Stimulated activated CD8-positive, alpha-beta memory T cell treated with anti-CD3 and anti-CD28 coated beads, Interleukin-12 subunit alpha, Interleukin-12 subunit beta, amount 100 ng/mL, for 4 hours (primary cell): ENCODE measurements around the gene SIGMAR1.

Experiments
- DNase-seq: peaks from one replicate; pipeline ENCODE4 v3.0.0-alpha.2; 2020; ENCODE audit warnings: low read depth

The SIGMAR1 gene

GRCh38 chr9:34637356-34638137, at the start of gene SIGMAR1:
TSS of gene SIGMAR1 (minus strand) at chr9:34637787. CDS start at chr9:34637697, 90 bp downstream.
- DNase-seq, result peak; percentile 90

GRCh38 chr9:34686732-34687131, 49.1 kb upstream of the SIGMAR1 start:
- no peak for DNase-seq

GRCh38 chr9:34686231-34686630, 48.6 kb upstream of the SIGMAR1 start:
- no peak for DNase-seq

GRCh38 chr9:34685591-34685990, 48.0 kb upstream of the SIGMAR1 start:
- no peak for DNase-seq

GRCh38 chr9:34684816-34685215, 47.2 kb upstream of the SIGMAR1 start:
- DNase-seq, result no peak

- DNase-seq, result no peak
Observed at GRCh38 chr9:34684145-34684544, 46.6 kb upstream of the SIGMAR1 start.

GRCh38 chr9:34675869-34676268, 38.3 kb upstream of the SIGMAR1 start:
- no peak for DNase-seq

GRCh38 chr9:34675048-34675714, 37.6 kb upstream of the SIGMAR1 start:
- no peak for DNase-seq

- no peak for DNase-seq
Observed at GRCh38 chr9:34674440-34674839, 36.9 kb upstream of the SIGMAR1 start.

- no peak for DNase-seq
Observed at GRCh38 chr9:34671307-34671706, 33.7 kb upstream of the SIGMAR1 start.

GRCh38 chr9:34669809-34670562, 32.4 kb upstream of the SIGMAR1 start:
- DNase-seq, result no peak

GRCh38 chr9:34665381-34666250, 28.0 kb upstream of the SIGMAR1 start:
- DNase-seq, result peak; percentile 76

GRCh38 chr9:34665067-34665380, 27.4 kb upstream of the SIGMAR1 start:
- DNase-seq, result no peak

- peak; percentile 13 for DNase-seq
Observed at GRCh38 chr9:34664281-34665066, 26.9 kb upstream of the SIGMAR1 start.

- DNase-seq, result no peak
Observed at GRCh38 chr9:34663303-34663605, 25.7 kb upstream of the SIGMAR1 start.

GRCh38 chr9:34662526-34663302, 25.1 kb upstream of the SIGMAR1 start, which contains the start of gene CCL27:
TSS of gene CCL27 (minus strand) at chr9:34662657. CDS start at chr9:34662633, 24 bp downstream.
- DNase-seq, result no peak

- no peak for DNase-seq
Observed at GRCh38 chr9:34659592-34660253, 22.1 kb upstream of the SIGMAR1 start.

GRCh38 chr9:34658461-34658860, 20.9 kb upstream of the SIGMAR1 start:
- no peak for DNase-seq

GRCh38 chr9:34656992-34657391, 19.4 kb upstream of the SIGMAR1 start:
- no peak for DNase-seq

- DNase-seq, result no peak
Observed at GRCh38 chr9:34655394-34655793, 17.8 kb upstream of the SIGMAR1 start.
